OCI-LY3 (cell line): ENCODE results near the gene STK32B.

ENCODE experiments used
- H2AFZ ChIP-seq: fragments of 200-600, 300-600 bp; shearing (Covaris generic); 2 replicates; pipeline ENCODE4 v1.6.0; 2014; ENCODE audit warnings: antibody characterized with exemption, low read depth, low read length
- H3K27ac ChIP-seq: fragments of 200-600, 300-600 bp; sonication (generic); 2 replicates; pipeline ENCODE4 v1.5.1; 2014; ENCODE audit warnings: mild to moderate bottlenecking, low read length, moderate library complexity, mixed read lengths
- H3K27me3 ChIP-seq: fragments of 200-600, 300-600 bp; sonication (generic); 2 replicates; pipeline ENCODE4 v1.6.1; 2014; ENCODE audit warnings: low read depth, low read length, mixed read lengths
- H3K36me3 ChIP-seq: fragments of 200-600, 300-600 bp; sonication (generic); replicated peaks from 2 replicates; pipeline ENCODE3; 2014; ENCODE audit warnings: low read depth, low read length, mixed read lengths
- H3K4me1 ChIP-seq: fragments of 300-600, 200-600 bp; sonication (generic); 2 replicates; pipeline ENCODE4 v1.6.1; 2014; ENCODE audit warnings: low read length, mixed read lengths
- H3K4me2 ChIP-seq: fragments of 200-600, 300-600 bp; sonication (generic); 2 replicates; pipeline ENCODE4 v1.6.1; 2014; ENCODE audit warnings: low read length, mixed read lengths
- H3K4me3 ChIP-seq: fragments of 300-600, 200-600 bp; sonication (generic); 2 replicates; pipeline ENCODE4 v1.5.1; 2014; ENCODE audit warnings: antibody characterized with exemption, mild to moderate bottlenecking, low read length, moderate library complexity
- H3K79me2 ChIP-seq: fragments of 300-600, 200-600 bp; shearing (Covaris generic); 2 replicates; pipeline ENCODE4 v1.6.1; 2014; ENCODE audit warnings: mild to moderate bottlenecking, low read length, mixed read lengths
- H3K9ac ChIP-seq: fragments of 300-600, 200-600 bp; shearing (Covaris generic); 2 replicates; pipeline ENCODE4 v1.6.0; 2014; ENCODE audit warnings: mild to moderate bottlenecking, low read length, moderate library complexity
- H3K9me3 ChIP-seq: fragments of 200-600, 300-600 bp; shearing (Covaris generic); 2 replicates; pipeline ENCODE4 v1.6.1; 2014; ENCODE audit warnings: low read length, mixed read lengths; ENCODE audit not compliant: insufficient read depth
- H4K20me1 ChIP-seq: fragments of 200-600, 300-600 bp; sonication (generic); 2 replicates; pipeline ENCODE4 v1.6.1; 2016; ENCODE audit warnings: low read length, mixed read lengths; ENCODE audit not compliant: insufficient read depth
- CTCF ChIP-seq: fragments of 200-600, 300-600 bp; sonication (generic); IDR thresholded peaks from 2 replicates; pipeline ENCODE4 v1.5.1; 2014; ENCODE audit warnings: antibody characterized with exemption, low read length, low read depth
- EZH2phosphoT487 ChIP-seq: fragments of 200-600 bp; shearing (Covaris generic); IDR thresholded peaks from 2 replicates; pipeline ENCODE4 v1.6.1; 2018; ENCODE audit warnings: antibody characterized with exemption, mixed run types, low read depth

Gene STK32B

GRCh38 chr4:5050520-5051277 is 581 bp upstream of the STK32B start:
- Histone ChIP-seq H3K4me3 (no peak overlapping the region), H3K4me1 (no peaks in the 10 kb centered on the region), H3K36me3 (no peaks in the 10 kb centered on the region), H3K9ac (no peak overlapping the region), H3K9me3 (no peaks in the 10 kb centered on the region), H2AFZ (no peak overlapping the region), H3K27ac (no peak overlapping the region), H3K79me2 (no peaks in the 10 kb centered on the region), H4K20me1 (no peaks in the 10 kb centered on the region), H3K4me2 (no peak overlapping the region), H3K27me3 (0 out of 2 replicates have a peak, but pooled peaks cover 4% of the 10 kb centered on the region)
- TF ChIP-seq EZH2phosphoT487 (no peak), CTCF (peak; percentile 42)

GRCh38 chr4:5052204-5052702 is 973 bp downstream of the STK32B start:
- H3K4me1 ChIP-seq, result no peaks in the 10 kb centered on the region
- H3K9me3 ChIP-seq, result no peaks in the 10 kb centered on the region
- no peak for TF ChIP-seq EZH2phosphoT487
- H3K27ac ChIP-seq, result no peak overlapping the region
- no peaks in the 10 kb centered on the region for H4K20me1 ChIP-seq
- H3K4me2 ChIP-seq, result no peak overlapping the region
- H3K9ac ChIP-seq, result no peak overlapping the region
- H3K4me3 ChIP-seq, result no peak overlapping the region
- no peaks in the 10 kb centered on the region for H3K27me3 ChIP-seq
- H2AFZ ChIP-seq, result no peak overlapping the region
- no peaks in the 10 kb centered on the region for H3K36me3 ChIP-seq
- no peaks in the 10 kb centered on the region for H3K79me2 ChIP-seq

GRCh38 chr4:5052726-5053425 is 1.6 kb downstream of the STK32B start:
- H3K36me3 ChIP-seq, result no peaks in the 10 kb centered on the region
- no peak overlapping the region for H3K4me3 ChIP-seq
- no peaks in the 10 kb centered on the region for H3K27me3 ChIP-seq
- no peak overlapping the region for H3K4me2 ChIP-seq
- TF ChIP-seq CTCF, result no peak
- H4K20me1 ChIP-seq, result no peaks in the 10 kb centered on the region
- no peak overlapping the region for H3K27ac ChIP-seq
- H2AFZ ChIP-seq, result no peak overlapping the region
- H3K9ac ChIP-seq, result no peak overlapping the region
- H3K4me1 ChIP-seq, result no peaks in the 10 kb centered on the region
- H3K9me3 ChIP-seq, result no peaks in the 10 kb centered on the region
- H3K79me2 ChIP-seq, result no peaks in the 10 kb centered on the region

GRCh38 chr4:5054532-5054931 is 3.3 kb downstream of the STK32B start:
- Histone ChIP-seq H3K9ac (no peak overlapping the region), H3K4me1 (no peaks in the 10 kb centered on the region), H3K36me3 (no peaks in the 10 kb centered on the region), H3K4me3 (no peak overlapping the region), H4K20me1 (no peaks in the 10 kb centered on the region), H3K27me3 (no peaks in the 10 kb centered on the region), H3K4me2 (no peak overlapping the region), H3K27ac (no peak overlapping the region), H2AFZ (no peak overlapping the region), H3K79me2 (no peaks in the 10 kb centered on the region), H3K9me3 (no peaks in the 10 kb centered on the region)
- TF ChIP-seq EZH2phosphoT487 (no peak), CTCF (no peak)
